ENCODE results near the gene UBLCP1.
"Not testable (repeated sequence)": the region's sequence is repeated elsewhere in the genome, so short reads cannot be mapped to it uniquely, and the experiment has no call there.

Gene UBLCP1

DNA sequence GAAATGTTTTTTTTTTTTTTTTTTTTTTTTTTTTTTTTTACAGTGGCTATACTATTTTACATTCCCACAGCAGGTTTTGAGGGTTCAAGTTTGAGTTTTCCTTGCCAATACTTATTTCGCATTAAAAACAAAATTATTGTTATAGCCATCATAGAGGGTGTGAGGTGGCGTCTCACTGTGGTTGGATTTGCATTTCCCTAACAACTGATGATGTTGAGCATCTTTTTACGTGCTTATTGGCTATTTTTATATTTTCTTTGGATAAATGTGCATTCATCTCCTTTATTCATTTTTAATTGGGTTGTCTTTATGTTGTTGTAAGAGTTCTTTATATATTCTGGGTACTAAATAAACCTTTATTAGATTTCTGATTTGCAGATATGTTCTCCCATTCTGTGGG lies 18.9 kb upstream of the UBLCP1 start:
- no peak for DNase-seq (ENCODE audit: low read depth, low spot score)
- H3K4me3 ChIP-seq (ENCODE audit: low read length) = no peak overlapping the region

- no peak for DNase-seq (ENCODE audit: low read depth, low spot score)
- no peak overlapping the region for H3K4me3 ChIP-seq (ENCODE audit: low read length)
Measured at GRCh38 chr5:159244890-159245289, 18.2 kb upstream of the UBLCP1 start.

DNA sequence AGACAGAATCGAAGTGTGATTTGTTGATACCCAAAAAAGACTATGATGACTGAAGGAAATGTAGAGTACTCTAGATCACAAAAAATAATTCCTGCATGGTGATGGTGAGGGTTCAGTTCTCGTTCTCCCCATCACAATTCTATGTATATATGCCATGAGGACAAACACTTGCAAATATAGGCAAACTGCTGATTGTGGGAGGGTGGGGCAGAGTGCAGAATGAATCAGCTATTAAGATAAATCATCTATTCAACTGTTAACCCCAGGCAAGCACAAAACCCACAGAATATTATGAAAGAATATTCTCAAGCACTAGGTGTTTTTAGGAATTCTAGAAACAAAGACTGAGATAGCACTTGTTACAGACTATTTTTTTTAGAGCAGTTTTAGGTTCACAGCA lies 13.9 kb upstream of the UBLCP1 start:
- no peak for DNase-seq (ENCODE audit: low read depth, low spot score)
- no peak overlapping the region for H3K4me3 ChIP-seq (ENCODE audit: low read length)

DNA sequence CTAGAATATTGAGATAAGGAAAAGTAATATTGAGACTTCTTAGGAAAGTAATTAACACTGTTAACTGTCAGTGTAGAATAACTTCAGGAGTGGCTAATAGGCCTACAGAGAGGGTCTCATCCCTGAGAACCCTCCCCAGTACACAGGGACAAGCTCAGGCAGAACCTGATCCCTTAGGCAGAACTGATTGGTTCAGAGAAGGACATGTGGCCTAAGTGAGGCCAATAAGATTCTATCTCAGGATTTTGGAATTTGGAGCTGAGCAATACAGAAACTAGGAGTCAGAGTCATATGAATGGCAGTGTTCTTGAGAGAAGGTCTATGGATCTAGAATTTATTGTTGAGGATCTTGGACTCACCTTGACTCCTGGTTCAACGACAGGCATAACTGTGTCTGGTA lies 10.9 kb upstream of the UBLCP1 start:
- H3K4me3 ChIP-seq (ENCODE audit: low read length) = no peak overlapping the region
- DNase-seq (ENCODE audit: low read depth, low spot score) = no peak

GRCh38 chr5:159257007-159257406 lies 6.1 kb upstream of the UBLCP1 start:
- no peak overlapping the region for H3K4me3 ChIP-seq (ENCODE audit: low read length)
- no peak for DNase-seq (ENCODE audit: low read depth, low spot score)

DNA sequence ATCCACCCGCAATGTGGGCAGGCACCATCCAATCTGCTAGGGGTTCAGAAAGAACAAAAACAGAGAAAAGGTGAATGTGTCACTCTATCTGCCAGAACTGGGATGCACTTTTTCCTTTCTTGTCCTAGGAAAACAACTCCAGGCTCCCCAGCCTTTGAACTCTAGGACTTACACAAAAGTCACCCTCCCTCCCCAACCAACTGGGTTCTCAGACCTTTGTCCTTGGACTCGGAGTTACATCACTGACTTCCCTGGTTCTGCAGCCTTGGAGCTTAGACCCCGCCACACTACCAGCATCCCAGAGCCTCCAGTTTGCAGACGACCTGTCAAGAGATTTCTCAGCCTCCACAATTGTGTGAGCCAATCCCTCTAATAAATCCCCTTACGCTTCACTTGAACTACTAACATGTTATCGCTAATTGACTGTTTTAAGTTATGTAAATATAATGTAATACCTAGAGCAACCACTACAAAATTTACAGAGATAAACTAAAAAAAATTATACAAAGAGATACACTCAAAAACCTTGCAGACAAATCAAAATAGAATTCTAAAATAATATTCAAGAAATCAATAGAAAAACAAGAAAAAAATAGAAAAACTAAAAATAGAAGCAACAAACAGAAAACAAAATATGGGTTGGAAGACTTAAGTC lies 5.3 kb upstream of the UBLCP1 start:
- no peak overlapping the region for H3K4me3 ChIP-seq (ENCODE audit: low read length)
- no peak for DNase-seq (ENCODE audit: low read depth, low spot score)

GRCh38 chr5:159258361-159258760 lies 4.7 kb upstream of the UBLCP1 start:
- no peak overlapping the region for H3K4me3 ChIP-seq (ENCODE audit: low read length)
- no peak for DNase-seq (ENCODE audit: low read depth, low spot score)

DNA sequence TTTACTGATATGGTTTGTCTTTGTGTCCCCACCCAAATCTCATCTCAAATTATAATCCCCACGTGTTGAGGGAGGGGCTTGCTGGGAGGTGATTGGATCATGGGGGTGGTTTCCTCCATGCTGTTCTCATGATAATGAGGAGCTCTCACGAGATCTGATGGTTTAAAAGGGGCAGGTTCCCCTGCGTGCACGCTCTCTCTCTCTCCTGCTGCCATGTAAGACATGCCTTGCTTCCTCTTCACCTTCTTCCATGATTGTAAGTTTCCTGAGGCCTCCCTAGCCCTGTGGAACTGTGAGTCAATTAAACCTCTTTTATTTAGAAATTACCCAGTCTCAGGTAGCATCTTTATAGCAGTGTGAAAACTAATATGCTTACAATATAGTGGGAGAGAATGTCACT lies 2.9 kb upstream of the UBLCP1 start:
- not testable (repeated sequence) for H3K4me3 ChIP-seq (ENCODE audit: low read length); DNase-seq (ENCODE audit: low read depth, low spot score)

GRCh38 chr5:159262472-159262858 lies 625 bp upstream of the UBLCP1 start:
- H3K4me3 ChIP-seq (ENCODE audit: low read length) = peak overlapping the region; percentile 73
- DNase-seq (ENCODE audit: low read depth, low spot score) = no peak

DNA sequence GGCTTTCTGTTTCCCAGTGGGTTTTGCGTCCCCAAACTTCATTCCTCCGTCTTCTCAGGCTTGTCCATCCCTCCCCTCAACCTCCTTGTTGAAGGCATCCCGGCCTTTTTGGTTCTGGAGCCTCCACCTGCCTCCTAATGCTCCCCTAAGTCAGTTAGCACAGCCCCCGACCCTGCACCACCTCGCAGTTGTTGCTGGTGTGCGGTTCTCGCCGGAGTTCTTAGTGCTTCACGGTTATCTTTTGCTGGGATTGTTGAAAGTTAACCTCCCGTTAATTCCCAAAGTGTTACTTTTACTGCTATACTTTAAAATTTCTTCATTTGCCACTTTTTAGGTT lies 447 bp downstream of the UBLCP1 start:
- H3K4me3 ChIP-seq (ENCODE audit: low read length) = peak overlapping the region; percentile 73
- DNase-seq (ENCODE audit: low read depth, low spot score) = no peak

DNA sequence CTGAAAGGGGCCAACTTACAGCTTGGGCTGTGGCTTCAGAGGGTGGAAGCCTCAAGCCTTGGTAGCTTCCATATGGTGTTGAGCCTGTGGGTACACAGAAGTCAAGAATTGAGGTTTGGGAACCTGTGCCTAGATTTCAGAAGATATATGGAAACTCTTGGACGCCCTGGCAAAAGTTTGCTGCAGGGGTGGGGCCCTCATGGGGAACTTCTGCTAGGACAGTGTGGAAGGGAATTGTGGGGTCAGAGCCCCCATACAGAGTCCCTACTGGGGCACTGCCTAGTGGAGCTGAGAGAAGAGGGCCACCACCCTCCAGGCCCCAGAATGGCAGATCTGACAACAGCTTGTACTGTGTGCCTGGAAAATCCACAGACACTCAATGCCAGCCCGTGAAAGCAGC lies 3.7 kb downstream of the UBLCP1 start:
- not testable (repeated sequence) for H3K4me3 ChIP-seq (ENCODE audit: low read length); DNase-seq (ENCODE audit: low read depth, low spot score)

DNA sequence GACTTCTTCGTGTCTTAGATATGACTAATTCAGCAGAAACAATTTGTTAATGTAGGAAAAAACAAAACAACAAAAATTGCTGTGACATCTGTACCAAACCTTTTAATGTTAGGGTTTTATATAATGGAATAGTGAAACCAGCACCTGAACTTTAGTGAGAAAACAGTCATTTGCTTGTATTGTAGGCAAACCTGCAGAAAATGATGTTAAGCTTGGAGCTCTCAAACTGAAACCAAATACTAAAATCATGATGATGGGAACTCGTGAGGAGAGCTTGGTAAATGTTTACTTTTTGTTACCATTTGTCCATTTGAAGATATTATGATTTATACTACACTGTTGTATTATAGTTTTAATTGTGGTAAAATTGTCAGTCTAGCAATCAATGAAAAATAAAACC lies 6.6 kb downstream of the UBLCP1 start:
- DNase-seq (ENCODE audit: low read depth, low spot score) = no peak
- H3K4me3 ChIP-seq (ENCODE audit: low read length) = no peak overlapping the region

GRCh38 chr5:159273923-159274322 lies 10.8 kb downstream of the UBLCP1 start:
- no peak overlapping the region for H3K4me3 ChIP-seq (ENCODE audit: low read length)
- no peak for DNase-seq (ENCODE audit: low read depth, low spot score)

GRCh38 chr5:159274676-159275075 lies 11.6 kb downstream of the UBLCP1 start:
- no peak overlapping the region for H3K4me3 ChIP-seq (ENCODE audit: low read length)
- DNase-seq (ENCODE audit: low read depth, low spot score) = no peak

DNA sequence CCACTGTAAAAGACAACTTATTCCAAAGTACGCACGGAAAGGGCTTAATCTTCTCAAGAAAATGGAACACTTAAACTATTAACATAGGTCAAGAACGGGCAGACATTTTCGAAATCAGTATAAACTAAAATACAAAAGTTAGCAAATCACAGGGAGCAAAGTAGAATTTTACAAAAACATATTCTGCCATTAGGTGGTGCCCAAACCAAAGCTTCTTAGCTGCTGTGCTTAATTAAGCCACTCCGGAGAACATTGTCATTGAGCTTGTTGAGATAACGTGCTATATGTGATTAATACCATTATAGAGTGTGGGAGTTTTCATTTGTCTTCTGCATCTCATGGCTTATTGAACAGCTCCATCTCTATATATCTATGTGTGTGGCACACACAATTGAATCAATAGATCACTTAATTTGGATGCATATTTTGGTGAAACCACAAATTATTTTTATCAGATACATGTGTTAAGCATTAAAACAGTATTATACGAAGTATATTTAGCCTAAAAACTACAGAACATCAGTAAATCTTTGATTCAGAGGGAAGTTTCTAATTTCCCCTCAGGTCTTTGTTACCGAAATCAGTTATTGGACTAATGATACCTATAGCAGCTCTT lies 23.4 kb downstream of the UBLCP1 start:
- DNase-seq (ENCODE audit: low read depth, low spot score) = peak; percentile 27
- H3K4me3 ChIP-seq (ENCODE audit: low read length) = no peak overlapping the region

DNA sequence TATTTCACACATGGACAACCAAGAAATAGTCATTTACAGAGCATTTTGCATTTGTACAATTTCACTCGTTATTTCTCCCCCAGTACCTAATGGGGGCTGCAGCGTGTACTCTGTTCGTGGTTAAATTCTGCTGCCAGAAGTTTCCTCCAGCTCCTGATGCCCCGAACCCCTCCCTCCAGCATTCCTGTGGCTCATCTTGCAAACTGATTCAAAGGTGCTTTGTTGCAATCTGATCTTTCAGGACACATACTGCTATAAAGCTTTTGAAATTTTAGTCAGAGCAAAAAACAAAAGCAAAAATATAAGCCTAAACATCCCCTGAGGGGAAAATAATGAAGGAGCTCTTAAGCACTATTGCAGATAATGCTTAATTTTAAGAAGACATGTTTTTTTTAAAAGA lies 27.7 kb downstream of the UBLCP1 start:
- peak; percentile 17 for DNase-seq (ENCODE audit: low read depth, low spot score)
- no peak overlapping the region for H3K4me3 ChIP-seq (ENCODE audit: low read length)

- DNase-seq (ENCODE audit: low read depth, low spot score) = no peak
- H3K4me3 ChIP-seq (ENCODE audit: low read length) = no peak overlapping the region
Measured at GRCh38 chr5:159294921-159295320, 31.8 kb downstream of the UBLCP1 start.

DNA sequence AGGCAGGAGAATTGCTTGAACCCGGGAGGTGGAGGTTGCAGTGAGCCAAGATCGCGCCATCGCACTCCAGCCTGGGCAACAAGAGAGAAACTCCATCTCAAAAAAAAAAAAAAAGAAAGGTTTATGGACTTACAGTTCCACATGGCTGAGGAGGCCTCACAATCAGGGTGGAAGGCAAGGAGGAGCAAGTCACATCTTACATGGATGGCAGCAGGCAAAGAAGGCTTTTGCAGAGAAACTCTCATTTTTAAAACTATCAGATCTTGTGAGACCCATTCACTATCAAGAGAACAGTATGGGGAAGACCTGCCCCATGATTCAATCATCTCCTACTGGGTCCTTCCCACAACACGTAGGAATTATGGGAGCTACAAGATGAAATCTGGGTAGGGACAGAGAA lies 34.2 kb downstream of the UBLCP1 start:
- not testable (repeated sequence) for H3K4me3 ChIP-seq (ENCODE audit: low read length); DNase-seq (ENCODE audit: low read depth, low spot score)

DNA sequence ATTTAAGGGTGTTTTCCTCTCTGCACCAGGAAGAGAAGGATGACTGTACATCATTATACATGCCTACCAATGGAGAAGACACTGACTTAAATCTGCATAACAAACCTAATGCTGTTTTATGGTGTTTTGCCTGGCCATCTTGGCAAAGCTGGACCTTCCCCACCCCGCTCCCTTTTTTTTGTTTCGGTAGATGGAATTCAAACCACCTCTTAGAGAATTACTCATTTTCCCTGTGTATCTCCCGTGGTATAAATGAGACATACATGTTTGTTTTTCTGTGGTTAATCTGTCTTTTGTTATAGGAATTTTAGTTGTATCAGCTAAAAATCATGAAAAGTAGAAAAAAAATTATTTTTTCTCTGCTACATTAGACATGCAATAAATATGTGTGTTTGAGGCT lies 38.4 kb downstream of the UBLCP1 start:
- H3K4me3 ChIP-seq (ENCODE audit: low read length) = no peak overlapping the region

GRCh38 chr5:159301929-159302860 lies 39.1 kb downstream of the UBLCP1 start:
- H3K4me3 ChIP-seq (ENCODE audit: low read length); DNase-seq (ENCODE audit: low read depth, low spot score): not testable (repeated sequence)

More for the DNA sequence above, 38.4 kb downstream of the UBLCP1 start:
- DNase-seq (ENCODE audit: low read depth, low spot score) = no peak

Measured in Jurkat, Clone E6-1 (cell line).